Esophagus squamous epithelium (tissue), 4 donors: Measurements from ENCODE around the gene HGF.

Source experiments
- CTCF ChIP-seq, 6 experiments: fragments of 450-650 bp in 4 of 6; fragments of 200-600 bp in 2 of 6; sonication (generic) in 2 of 6; IDR thresholded peaks; one replicate each; pipeline ENCODE4 v1.5.1; 2016 to 2019; ENCODE audit warnings: antibody characterized with exemption in 6 of 6, mild to moderate bottlenecking in 4 of 6, moderate library complexity in 4 of 6
- POLR2A ChIP-seq, 4 donors: fragments of 450-650 bp; IDR thresholded peaks; one replicate each; pipeline ENCODE4 v1.6.1; 2017; ENCODE audit warnings: antibody characterized with exemption in 4 of 4, mild to moderate bottlenecking in 4 of 4, moderate library complexity in 3 of 4

GRCh38 chr7:81776948-81777630, 7.2 kb upstream of the HGF start:
- TF ChIP-seq POLR2A (IDR thresholded peaks at IDR 0.05) (no peak), CTCF (IDR thresholded peaks at IDR 0.05) (no peak)
